GM13977 (cell line): ENCODE measurements around the gene CCDC8.

Experiments used
- DNase-seq: peaks from one replicate; pipeline ENCODE4 v3.0.0; 2012; ENCODE audit warnings: low spot score
- CTCF ChIP-seq: IDR thresholded peaks from 2 replicates; pipeline ENCODE4 v1.5.1; 2012; ENCODE audit warnings: mild to moderate bottlenecking, control low read depth; ENCODE audit not compliant: insufficient read depth; ENCODE audit errors: extremely low read depth, missing control alignments
- in situ Hi-C: fragments of 300-500 bp; cut with MboI; formaldehyde crosslinking; loops from one replicate; pipeline ENCODE4 v1.12.0; 2022; ENCODE audit warnings: low sequenced_read_pairs, low pct_unique_long_range_greater_than_20kb, mixed read lengths, inconsistent platforms; ENCODE audit not compliant: unreplicated experiment

The CCDC8 gene

DNA sequence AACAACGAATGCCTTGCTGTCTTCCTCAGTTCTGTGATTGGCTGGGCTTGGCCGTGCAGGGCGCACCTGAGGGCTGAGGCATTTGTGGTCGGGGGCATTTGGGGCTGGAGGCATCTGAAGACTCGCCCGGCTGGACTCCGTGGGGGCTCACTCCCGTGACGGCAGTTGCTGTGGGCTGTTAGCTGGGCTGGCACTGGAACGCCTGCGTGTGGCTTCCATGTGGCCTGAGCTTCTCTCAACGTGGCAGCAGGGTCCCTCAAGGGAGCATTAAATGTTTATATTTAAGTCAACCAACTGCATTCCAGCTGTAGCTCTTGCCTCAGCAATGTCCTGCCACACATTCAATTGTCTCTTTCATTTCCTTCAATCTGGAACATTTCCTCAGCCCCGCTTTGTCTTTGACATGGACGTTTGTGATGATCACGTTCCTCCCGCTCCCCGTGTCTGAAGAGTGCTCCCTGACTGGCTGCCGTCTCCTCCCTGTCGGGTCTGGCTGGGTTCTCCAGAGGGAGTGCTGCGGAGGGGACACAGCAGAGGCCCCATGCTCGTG is 21.0 kb downstream of the CCDC8 start:
- in situ Hi-C loops, result no loop called here
- no peak for TF ChIP-seq CTCF
- no peak for DNase-seq

- no peak for TF ChIP-seq CTCF
- DNase-seq, result no peak
- in situ Hi-C loops, result no loop called here
These were observed 21.8 kb downstream of the CCDC8 start for GRCh38 chr19:46391296-46392251.

DNA sequence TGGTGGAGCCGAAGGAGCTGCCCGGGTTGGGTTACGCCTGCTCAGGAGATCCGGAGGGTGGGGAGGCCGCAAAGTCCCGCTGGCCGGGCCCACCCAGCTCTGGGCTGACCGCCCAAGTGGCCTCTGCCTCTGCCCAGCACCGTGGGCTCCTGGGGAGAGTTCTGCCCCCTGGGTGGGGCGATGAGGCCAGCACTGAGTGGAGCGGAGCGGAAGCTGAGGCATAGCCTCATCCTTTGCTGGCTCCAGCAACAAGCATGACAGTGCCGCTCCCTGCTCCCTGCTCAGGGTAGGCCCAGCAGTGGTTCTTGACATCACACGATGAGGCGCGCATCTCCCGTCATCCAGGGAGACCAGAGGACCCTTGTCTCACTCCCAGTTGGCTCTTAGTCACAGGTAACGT is 22.5 kb downstream of the CCDC8 start:
- TF ChIP-seq CTCF, result no peak
- DNase-seq, result no peak
- in situ Hi-C loops, result no loop called here

DNA sequence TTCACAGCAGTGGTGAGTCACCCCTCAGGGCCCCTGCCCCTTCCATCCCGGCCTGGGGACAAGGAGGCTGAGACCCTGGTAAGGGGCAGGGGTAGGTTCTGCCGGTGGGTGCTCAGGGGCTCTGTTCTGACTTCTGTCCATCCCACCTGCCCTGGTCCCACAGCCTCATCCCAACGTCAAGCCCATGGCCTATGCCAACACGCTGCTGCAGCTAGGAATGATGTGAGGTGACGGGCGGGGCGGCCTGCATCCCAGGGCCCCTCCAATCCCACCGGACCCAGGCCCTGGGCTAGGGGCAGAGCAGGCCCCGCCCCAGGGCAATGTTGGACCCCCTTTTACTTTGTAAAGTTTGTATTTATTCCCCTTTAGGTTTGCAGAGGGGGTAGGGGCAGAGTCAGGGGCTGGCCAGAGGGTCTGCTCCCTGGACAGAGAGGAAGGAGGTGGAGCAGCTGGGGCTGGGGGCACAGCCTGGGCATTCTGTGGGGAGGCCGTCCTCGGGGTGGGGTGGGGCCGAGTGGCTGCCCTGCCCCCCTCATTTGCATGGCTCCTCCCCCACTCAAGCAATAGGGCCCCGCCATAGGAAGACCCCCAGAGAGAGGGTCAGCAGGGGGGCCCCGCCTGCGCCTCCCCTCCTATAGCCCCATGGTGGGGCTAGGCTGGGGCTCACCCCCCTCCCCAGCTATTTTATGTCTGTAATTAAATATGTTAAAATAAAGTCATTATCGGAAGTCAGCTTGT is 23.1 kb downstream of the CCDC8 start:
- in situ Hi-C loops, result no loop called here
- TF ChIP-seq CTCF, result no peak
- DNase-seq, result no peak

DNA sequence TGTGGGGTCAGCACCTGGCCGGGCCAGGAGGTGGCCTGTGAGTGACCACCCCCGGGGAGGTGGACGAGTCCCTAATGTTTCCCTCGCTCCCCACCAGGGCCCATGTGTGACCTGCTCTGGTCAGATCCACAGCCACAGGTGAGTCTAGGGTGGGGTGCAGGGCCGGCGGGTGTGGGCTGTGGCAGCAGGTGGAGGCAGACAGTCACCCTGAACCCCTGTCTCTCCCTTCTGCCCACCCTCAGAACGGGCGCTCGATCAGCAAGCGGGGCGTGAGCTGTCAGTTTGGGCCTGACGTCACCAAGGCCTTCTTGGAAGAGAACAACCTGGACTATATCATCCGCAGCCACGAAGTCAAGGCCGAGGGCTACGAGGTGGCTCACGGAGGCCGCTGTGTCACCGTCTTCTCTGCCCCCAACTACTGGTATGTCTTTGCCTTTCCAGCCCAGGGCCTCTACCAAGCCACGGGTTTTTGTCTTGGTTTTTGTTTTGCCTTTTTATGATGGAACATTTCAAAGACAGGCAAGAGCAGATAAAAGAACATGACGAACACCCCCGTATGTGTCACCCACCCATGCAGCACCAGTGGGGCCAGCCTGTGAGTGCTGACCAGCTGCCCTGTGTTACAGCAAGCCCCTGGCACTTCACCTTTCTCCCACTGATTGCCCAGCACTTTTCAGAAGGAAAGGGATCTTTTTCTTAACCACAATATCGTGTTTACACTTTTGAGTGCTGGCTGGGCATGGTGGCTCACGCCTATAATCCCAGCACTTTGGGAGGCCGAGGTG is 24.9 kb downstream of the CCDC8 start:
- no peak for DNase-seq
- TF ChIP-seq CTCF, result no peak
- in situ Hi-C loops, result no loop called here

DNA sequence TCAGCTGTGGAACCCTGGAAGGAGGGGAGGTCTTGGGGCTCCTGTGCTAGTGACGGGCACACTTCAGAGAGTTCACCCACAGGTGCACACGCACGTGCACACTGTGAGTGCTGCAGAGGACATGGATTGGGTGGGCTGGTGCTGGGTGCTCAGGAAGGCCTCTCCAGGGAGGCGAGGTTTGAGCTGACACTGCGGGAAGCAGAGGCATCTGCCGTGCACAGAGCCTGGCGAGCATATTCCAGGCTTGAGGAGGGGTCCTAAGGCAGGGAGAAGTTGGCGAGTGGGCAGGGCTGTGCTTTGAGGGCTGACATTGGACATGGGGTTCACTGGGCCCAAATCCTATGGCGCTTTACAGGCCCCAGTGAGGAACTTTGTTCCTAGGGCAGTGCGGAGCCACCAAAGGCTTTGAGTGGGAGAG is 25.6 kb downstream of the CCDC8 start:
- in situ Hi-C loops, result no loop called here
- no peak for TF ChIP-seq CTCF

More for the DNA sequence above, 25.6 kb downstream of the CCDC8 start:
- DNase-seq, result no peak
